Suprapubic skin (tissue), 4 donors: ENCODE results near the gene EMC8. TPM values are rescaled to one million over a fixed set of nuclear protein-coding genes. Genes with fewer than 3 reads are reported as not detected.

Source experiments
- DNase-seq, 2 donors: peaks; one replicate each; pipeline ENCODE4 v3.0.0-alpha.2; 2019; ENCODE audit warnings: low spot score in 2 of 2
- H3K27ac ChIP-seq: fragments of 200-600 bp; sonication (generic); one replicate; pipeline ENCODE4 v1.5.1; 2019
- H3K27me3 ChIP-seq: fragments of 200-600 bp; sonication (generic); one replicate; pipeline ENCODE4 v1.5.1; 2019
- H3K36me3 ChIP-seq: fragments of 200-600 bp; sonication (generic); one replicate; pipeline ENCODE4 v1.5.1; 2019
- H3K4me1 ChIP-seq: fragments of 200-600 bp; sonication (generic); one replicate; pipeline ENCODE4 v1.5.1; 2019
- H3K4me3 ChIP-seq: fragments of 200-600 bp; sonication (generic); one replicate; pipeline ENCODE4 v1.5.1; 2019; ENCODE audit warnings: mild to moderate bottlenecking
- H3K9me3 ChIP-seq: fragments of 200-600 bp; sonication (generic); one replicate; pipeline ENCODE4 v1.5.1; 2019
- CTCF ChIP-seq, 2 donors: fragments of 200-600 bp in 1 of 2; fragments of 450-650 bp in 1 of 2; sonication (generic) in 1 of 2; IDR thresholded peaks; one replicate each; pipeline ENCODE4 v1.5.1; 2016 to 2019; ENCODE audit warnings: antibody characterized with exemption in 2 of 2, mild to moderate bottlenecking in 1 of 2, moderate library complexity in 1 of 2
- EP300 ChIP-seq: sonication (generic); formaldehyde crosslinking; IDR thresholded peaks from one replicate; pipeline ENCODE4 v1.6.1; 2017; ENCODE audit warnings: antibody characterized with exemption
- POLR2A ChIP-seq, 2 donors: fragments of 450-650 bp; IDR thresholded peaks; one replicate each; pipeline ENCODE4 v1.6.1; 2017; ENCODE audit warnings: antibody characterized with exemption in 2 of 2, mild to moderate bottlenecking in 2 of 2, moderate library complexity in 2 of 2
- POLR2AphosphoS5 ChIP-seq, 3 donors: sonication (generic); formaldehyde crosslinking; IDR thresholded peaks; one replicate each; pipeline ENCODE4 v1.6.1; 2017; ENCODE audit warnings: antibody characterized with exemption in 3 of 3
- WGBS: methylation state at CpG from one replicate; pipeline ENCODE4 v1.1.5; 2018; 5-methylcytosine and 5-hydroxymethylcytosine counted together
- total RNA-seq, 4 donors: library from RNA; depleted of rRNA; stranded (reverse); fragments of >200 nt; gene quantifications; one replicate each; pipeline ENCODE4 v1.1.0, GENCODE V29; 2016

Gene EMC8
- total RNA-seq, 4 donors from 2014 or later: 20.4 to 39.5 (median 23.9) TPM

DNA sequence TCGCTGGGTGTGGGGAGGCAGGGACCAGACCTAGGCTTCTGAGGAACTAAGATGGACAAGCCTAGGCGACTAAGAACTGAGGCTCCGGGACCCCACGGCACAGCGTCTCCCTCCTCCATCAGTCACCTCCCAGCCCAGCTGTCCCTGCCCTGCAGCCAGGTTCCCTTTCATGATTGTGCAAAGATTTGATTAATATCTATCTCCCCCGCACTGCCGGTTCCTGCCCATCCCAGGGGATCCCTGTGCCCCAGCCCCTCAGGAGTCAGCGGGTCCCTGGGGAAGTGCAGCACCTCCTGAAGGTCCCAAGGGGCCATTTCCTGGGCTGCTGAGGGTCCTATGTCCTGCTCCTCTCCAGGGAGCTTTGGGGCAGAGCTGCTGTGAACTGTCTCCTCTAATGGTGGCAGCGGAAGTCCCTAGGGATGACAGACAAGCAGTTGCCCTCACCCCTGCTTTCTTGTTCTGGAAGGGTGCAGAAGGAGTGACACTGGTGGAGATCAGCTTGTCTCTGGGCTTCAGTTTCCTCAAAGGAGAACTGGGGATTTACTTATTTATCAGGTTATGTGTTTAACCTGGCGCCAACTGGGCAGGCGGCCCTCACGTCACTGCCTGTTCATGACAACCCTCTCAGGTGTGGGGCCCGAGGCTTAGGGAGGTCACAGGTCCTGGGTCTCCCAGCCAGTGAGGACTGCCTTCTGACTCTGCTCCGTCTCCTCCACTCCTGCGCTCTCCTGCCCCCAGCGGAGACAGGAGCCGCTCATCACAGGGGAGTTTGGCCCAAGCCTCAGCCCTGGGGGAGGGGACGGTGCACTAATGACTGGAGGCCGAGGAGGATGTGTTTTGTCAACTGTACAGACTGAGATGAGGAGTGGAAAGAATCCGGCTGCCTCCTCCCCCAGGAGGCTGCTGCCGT is 46.6 kb downstream of the EMC8 start:
- Histone ChIP-seq H3K36me3 (no peaks in the 10 kb centered on the region), H3K27me3 (no peaks in the 10 kb centered on the region), H3K27ac (no peak overlapping the region), H3K9me3 (no peaks in the 10 kb centered on the region), H3K4me3 (no peak overlapping the region), H3K4me1 (peaks cover 50% of the 10 kb centered on the region)
- TF ChIP-seq CTCF (IDR thresholded peaks at IDR 0.05) (no peak), POLR2A (IDR thresholded peaks at IDR 0.05) (no peak), POLR2AphosphoS5 (IDR thresholded peaks at IDR 0.05) (no peak)
- peak in 1 of 2 donors; percentile 69 for DNase-seq
- WGBS: 38% methylated on average over 19 of the region's 21 CpGs

DNA sequence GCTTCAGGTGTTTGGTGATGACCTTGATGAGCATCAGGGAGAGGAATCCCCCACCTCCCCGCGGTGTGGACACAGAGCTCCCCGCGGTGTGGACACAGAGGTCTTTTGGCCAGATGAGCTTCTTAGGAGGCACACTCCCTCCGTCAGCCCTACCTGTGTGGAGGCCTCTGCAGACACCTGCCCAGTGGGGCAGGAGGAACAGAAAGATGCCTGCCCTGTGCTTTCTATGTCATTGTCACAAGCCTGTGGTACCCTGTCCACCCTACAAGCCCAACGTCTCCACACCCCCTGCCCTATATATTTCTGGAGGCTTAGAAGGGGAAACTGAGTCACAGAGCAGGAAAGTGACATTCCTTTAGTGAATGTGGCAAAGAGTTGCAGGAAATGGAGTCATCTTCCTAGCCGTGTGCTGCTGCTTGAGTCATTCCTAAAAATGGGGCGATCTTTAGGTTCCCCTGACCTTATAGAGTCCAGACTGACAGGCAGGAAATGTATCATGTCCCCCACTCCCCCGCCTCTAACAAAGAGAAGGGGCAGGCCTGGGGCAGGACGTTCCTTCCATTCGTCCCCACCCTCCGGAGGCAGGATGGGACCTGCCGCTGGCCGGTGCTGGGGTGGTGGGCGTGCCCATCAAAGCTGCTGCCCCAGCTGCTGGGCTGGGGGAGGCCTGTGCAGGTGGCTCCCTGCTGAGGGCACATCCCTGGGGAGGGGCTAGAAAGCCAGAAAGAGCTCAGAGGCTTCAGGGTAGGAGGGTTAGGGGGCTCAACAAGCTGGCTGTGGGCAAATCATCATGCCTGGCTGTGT is 47.4 kb downstream of the EMC8 start:
- Histone ChIP-seq H3K36me3 (no peaks in the 10 kb centered on the region), H3K9me3 (no peaks in the 10 kb centered on the region), H3K4me1 (peaks cover 51% of the 10 kb centered on the region), H3K27ac (no peak overlapping the region), H3K27me3 (no peaks in the 10 kb centered on the region), H3K4me3 (no peak overlapping the region)
- DNase-seq: no peak
- 24% methylated on average over 10 of the region's 15 CpGs for WGBS
- TF ChIP-seq CTCF (IDR thresholded peaks at IDR 0.05): no peak
- TF ChIP-seq EP300: no peak

GRCh38 chr16:85750827-85751697 is 48.3 kb downstream of the EMC8 start, which contains the start of gene C16orf74:
C16orf74 (minus strand) TSS chr16:85751096; CDS start chr16:85735217, 15,879 bp downstream.
- no peak for TF ChIP-seq POLR2AphosphoS5 (IDR thresholded peaks at IDR 0.05)
- TF ChIP-seq CTCF (IDR thresholded peaks at IDR 0.05): no peak
- TF ChIP-seq EP300: no peak
- no peak for TF ChIP-seq POLR2A (IDR thresholded peaks at IDR 0.05)
- Histone ChIP-seq H3K9me3 (no peaks in the 10 kb centered on the region), H3K27me3 (no peaks in the 10 kb centered on the region), H3K4me1 (peaks cover 59% of the 10 kb centered on the region), H3K36me3 (no peaks in the 10 kb centered on the region), H3K4me3 (peak within 1 kb of the TSS; percentile 68), H3K27ac (peak within 1 kb of the TSS; percentile 14)
- DNase-seq: no peak
- WGBS: 0% methylated on average over 12 of the region's 96 CpGs

DNA sequence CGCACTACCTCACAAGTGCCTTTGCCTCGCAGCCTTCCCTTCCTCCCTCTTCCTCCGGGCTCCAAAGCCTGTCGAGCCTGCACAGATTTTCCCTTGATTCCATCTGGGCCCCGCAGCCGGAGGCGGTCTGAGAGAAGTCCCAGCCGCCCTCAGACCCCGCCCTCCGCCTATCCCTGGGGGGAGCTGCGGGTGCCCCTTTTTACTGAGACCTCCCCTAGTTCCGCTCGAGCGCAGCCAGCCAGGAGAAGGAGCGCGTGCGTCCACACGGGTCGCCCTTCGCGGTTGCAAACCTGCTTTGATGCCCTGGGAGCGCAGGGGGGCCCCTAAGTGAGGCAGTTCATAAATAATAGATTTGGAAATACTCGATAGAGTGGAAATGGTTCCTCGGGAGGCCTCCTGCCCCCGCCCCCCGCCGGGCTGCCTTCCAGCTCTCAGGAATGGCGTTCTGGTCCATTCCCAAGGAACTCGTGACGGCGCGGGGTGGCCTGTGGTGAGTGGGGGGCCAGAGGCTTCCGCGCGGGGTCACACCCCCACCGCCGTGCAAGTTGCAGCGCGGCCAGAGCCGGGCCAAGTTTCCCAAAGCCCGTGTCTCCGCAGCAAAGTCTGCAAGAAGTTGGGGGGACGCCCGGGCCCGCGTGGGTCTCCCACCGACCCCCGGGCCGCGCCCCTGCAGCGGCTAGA is 49.1 kb downstream of the EMC8 start:
- Histone ChIP-seq H3K27me3 (no peaks in the 10 kb centered on the region), H3K36me3 (no peaks in the 10 kb centered on the region), H3K4me3 (peak overlapping the region; percentile 68), H3K9me3 (no peaks in the 10 kb centered on the region), H3K4me1 (peaks cover 67% of the 10 kb centered on the region), H3K27ac (peak overlapping the region; percentile 14)
- DNase-seq: no peak
- no peak for TF ChIP-seq EP300
- no peak for TF ChIP-seq CTCF (IDR thresholded peaks at IDR 0.05)
- TF ChIP-seq POLR2AphosphoS5 (IDR thresholded peaks at IDR 0.05): no peak
- under 1% methylated on average over 29 of the region's 51 CpGs for WGBS
